ENCODE results near the gene PLPPR2. TPM values are rescaled to one million over a fixed set of nuclear protein-coding genes. Genes with fewer than 3 reads are reported as not detected.
"Not testable (repeated sequence)": the region's sequence is repeated elsewhere in the genome, so short reads cannot be mapped to it uniquely, and the experiment has no call there.

PLPPR2 gene
- total RNA-seq, 1 donor from 2014 or later = 26.5 TPM

GRCh38 chr19:11331502-11331901 lies 23.7 kb upstream of the PLPPR2 start:
- Histone ChIP-seq H3K27ac (peak overlapping the region; percentile 11), H3K4me1 (peaks cover 4% of the 10 kb centered on the region), H3K36me3 (peaks cover 83% of the 10 kb centered on the region), H3K4me3 (no peak overlapping the region), H3K27me3 (no peaks in the 10 kb centered on the region), H3K9me3 (no peaks in the 10 kb centered on the region)
- intact Hi-C loops (cut with DNase I) = no loop called here
- no peak for TF ChIP-seq CTCF (IDR thresholded peaks at IDR 0.05)
- ATAC-seq (no peak), DNase-seq (no peak)

GRCh38 chr19:11332822-11333221 lies 22.4 kb upstream of the PLPPR2 start:
- no peaks in the 10 kb centered on the region for H3K27me3 ChIP-seq
- no peak overlapping the region for H3K4me3 ChIP-seq

GRCh38 chr19:11333838-11334237 lies 21.4 kb upstream of the PLPPR2 start:
- H3K27ac ChIP-seq; H3K9me3 ChIP-seq; intact Hi-C loops (cut with DNase I); H3K4me3 ChIP-seq; H3K27me3 ChIP-seq; DNase-seq; ATAC-seq: not testable (repeated sequence)
- H3K4me1 ChIP-seq = peaks cover 15% of the 10 kb centered on the region
- peaks cover 65% of the 10 kb centered on the region for H3K36me3 ChIP-seq

More at GRCh38 chr19:11332822-11333221, 22.4 kb upstream of the PLPPR2 start:
- Histone ChIP-seq H3K36me3 (peaks cover 71% of the 10 kb centered on the region), H3K27ac (no peak overlapping the region), H3K4me1 (peaks cover 5% of the 10 kb centered on the region), H3K9me3 (no peaks in the 10 kb centered on the region)
- no peak for TF ChIP-seq CTCF (IDR thresholded peaks at IDR 0.05)
- ATAC-seq = no peak
- intact Hi-C loops (cut with DNase I) = no loop called here
- DNase-seq = no peak

GRCh38 chr19:11335449-11336146 lies 19.6 kb upstream of the PLPPR2 start:
- no peak overlapping the region for H3K27ac ChIP-seq
- DNase-seq = no peak
- no peak for ATAC-seq
- H3K27me3 ChIP-seq = no peaks in the 10 kb centered on the region
- no peak overlapping the region for H3K4me3 ChIP-seq
- no peak for TF ChIP-seq CTCF (IDR thresholded peaks at IDR 0.05)
- intact Hi-C loops (cut with DNase I) = no loop called here
- peaks cover 58% of the 10 kb centered on the region for H3K36me3 ChIP-seq
- peaks cover 21% of the 10 kb centered on the region for H3K4me1 ChIP-seq
- no peaks in the 10 kb centered on the region for H3K9me3 ChIP-seq

- H3K27me3 ChIP-seq = no peaks in the 10 kb centered on the region
- H3K9me3 ChIP-seq = no peaks in the 10 kb centered on the region
- H3K27ac ChIP-seq = no peak overlapping the region
- intact Hi-C loops (cut with DNase I) = no loop called here
- TF ChIP-seq CTCF (IDR thresholded peaks at IDR 0.05) = no peak
- no peak for ATAC-seq
- no peak for DNase-seq
- no peak overlapping the region for H3K4me3 ChIP-seq
- H3K36me3 ChIP-seq = peaks cover 45% of the 10 kb centered on the region
- H3K4me1 ChIP-seq = peaks cover 17% of the 10 kb centered on the region
These were observed 18.2 kb upstream of the PLPPR2 start for GRCh38 chr19:11337080-11337479.

- no peak for DNase-seq
- no peaks in the 10 kb centered on the region for H3K27me3 ChIP-seq
- peak overlapping the region; percentile 78 for H3K4me3 ChIP-seq
- peaks cover 17% of the 10 kb centered on the region for H3K4me1 ChIP-seq
- H3K36me3 ChIP-seq = peaks cover 39% of the 10 kb centered on the region
- intact Hi-C loops (cut with DNase I) = no loop called here
- TF ChIP-seq CTCF (IDR thresholded peaks at IDR 0.05) = no peak
- H3K9me3 ChIP-seq = no peaks in the 10 kb centered on the region
- H3K27ac ChIP-seq = peak overlapping the region; percentile 73
- ATAC-seq = no peak
These were observed 17.1 kb upstream of the PLPPR2 start for GRCh38 chr19:11338121-11338520.
